LNCAP (cell line): Measurements from ENCODE around the gene CAB39.

ENCODE experiments used
- TF ChIP-seq, protein P1 (sequence below): fragments of 450-650 bp; IDR thresholded peaks from 2 replicates; pipeline ENCODE4 v1.5.1; 2017; ENCODE audit warnings: mild to moderate bottlenecking

Gene CAB39

DNA sequence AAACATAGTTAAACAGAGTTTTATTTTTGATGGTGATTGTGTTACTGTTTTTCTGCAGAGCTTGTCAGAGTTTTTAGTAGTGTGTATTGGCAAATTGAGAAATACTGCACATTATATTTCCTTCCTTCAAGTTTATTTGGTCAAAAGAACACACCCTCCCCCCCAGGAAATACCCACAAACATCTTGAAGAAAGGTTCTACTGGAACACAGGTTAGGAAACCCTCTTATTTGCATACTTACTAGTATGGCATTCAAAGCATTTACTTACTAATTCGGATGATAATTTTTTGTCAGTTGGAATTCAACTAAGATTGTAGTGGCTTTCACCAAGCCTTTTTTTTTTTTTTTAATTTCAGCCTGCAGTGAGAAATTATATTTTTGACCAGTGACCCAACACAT, 9.1 kb downstream of the CAB39 start:
- TF ChIP-seq, protein P1, sequence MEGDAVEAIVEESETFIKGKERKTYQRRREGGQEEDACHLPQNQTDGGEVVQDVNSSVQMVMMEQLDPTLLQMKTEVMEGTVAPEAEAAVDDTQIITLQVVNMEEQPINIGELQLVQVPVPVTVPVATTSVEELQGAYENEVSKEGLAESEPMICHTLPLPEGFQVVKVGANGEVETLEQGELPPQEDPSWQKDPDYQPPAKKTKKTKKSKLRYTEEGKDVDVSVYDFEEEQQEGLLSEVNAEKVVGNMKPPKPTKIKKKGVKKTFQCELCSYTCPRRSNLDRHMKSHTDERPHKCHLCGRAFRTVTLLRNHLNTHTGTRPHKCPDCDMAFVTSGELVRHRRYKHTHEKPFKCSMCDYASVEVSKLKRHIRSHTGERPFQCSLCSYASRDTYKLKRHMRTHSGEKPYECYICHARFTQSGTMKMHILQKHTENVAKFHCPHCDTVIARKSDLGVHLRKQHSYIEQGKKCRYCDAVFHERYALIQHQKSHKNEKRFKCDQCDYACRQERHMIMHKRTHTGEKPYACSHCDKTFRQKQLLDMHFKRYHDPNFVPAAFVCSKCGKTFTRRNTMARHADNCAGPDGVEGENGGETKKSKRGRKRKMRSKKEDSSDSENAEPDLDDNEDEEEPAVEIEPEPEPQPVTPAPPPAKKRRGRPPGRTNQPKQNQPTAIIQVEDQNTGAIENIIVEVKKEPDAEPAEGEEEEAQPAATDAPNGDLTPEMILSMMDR, result no peak

DNA sequence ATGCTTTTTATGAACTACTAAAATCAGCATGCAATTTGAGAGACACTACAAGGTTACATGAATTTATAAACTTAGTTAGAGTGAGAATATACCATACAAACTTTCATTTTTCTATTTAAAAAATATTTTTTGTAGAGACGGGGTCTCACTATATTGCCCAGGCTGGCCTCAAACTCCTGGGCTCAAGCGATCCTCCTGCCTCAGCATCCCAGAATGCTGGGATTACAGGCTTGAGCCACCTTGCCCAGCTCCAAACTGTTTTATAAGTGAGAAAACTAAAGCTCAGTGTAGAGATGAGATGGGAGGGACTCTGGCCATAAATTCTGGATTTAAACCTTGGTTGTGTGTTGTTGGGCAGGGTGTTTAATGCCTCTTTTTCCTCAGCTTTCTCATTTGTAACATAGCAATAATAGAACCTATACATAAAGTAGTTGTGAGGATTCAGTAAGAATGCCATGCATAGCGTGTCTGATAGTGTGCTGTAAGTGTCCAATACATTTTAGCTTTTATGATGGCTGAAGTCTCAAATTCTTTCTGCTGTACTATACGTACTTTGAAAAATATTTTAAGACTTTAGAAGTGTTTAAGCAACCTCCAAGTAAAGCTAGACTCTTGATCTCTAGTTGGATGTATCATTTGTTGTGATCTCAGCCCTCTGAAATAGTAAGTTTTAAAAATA, 9.7 kb downstream of the CAB39 start:
- TF ChIP-seq, protein P1, result no peak

DNA sequence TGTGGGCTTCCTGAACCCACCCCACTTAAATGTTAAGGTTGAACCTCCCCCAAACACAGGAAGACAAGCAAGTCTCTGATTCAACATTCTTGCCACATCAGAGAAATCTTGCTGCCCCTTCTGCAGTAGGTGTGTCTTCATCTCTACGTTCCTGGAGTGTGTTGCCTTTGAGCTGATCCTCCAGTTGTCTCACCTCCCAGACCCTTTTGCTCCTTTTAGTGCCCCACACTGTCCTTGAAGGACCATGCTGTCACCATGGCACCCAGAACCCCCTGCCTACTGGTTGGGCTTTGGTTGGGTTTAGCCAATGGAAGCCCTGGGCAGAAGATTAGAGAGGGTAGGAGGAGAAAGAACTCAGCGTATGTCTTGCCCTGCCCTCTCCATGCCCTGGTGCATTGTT, 10.7 kb downstream of the CAB39 start:
- TF ChIP-seq, protein P1, result no peak

DNA sequence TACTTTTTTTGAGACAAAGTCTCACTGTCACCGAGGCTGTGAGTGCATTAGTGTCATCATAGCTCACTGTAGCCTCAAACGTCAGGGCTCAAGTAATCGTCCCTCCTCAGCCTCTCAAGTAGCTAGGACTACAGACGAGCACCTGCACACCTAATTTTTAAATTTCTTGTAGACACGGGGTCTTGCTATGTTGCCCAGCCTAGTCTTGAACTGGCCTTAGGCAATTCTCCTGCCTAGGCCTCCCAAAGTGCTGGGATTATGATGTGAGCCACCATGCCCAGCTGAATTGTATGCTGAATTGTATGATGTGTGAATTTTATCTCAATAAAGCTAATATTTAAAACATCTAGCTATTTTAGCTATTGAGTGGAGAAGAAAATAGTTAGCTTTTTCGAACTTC, 18.9 kb downstream of the CAB39 start:
- TF ChIP-seq, protein P1, result no peak

DNA sequence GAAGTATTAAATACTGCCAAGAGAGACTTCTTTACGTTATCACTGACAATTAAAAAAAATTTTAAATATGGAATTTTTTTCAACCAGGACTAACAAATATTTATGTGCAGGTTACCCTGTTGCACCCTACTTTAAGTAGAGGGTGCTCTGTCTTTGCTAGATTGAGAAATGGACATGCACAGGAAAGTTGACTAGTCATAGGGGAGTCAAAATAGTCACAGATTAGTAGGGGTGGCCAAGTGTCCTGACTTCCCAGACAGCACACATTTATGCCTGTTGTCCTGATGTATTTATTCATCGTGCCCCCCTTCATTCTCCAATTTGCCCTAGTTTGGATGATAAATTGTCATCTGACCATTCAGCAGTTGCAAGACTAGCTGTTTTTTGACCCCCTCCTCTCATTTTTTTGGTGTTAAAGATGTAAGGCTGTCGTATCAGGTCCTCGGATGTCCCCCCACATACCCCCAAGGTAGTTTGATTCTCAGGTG, 20.3 kb downstream of the CAB39 start:
- TF ChIP-seq, protein P1, result no peak

DNA sequence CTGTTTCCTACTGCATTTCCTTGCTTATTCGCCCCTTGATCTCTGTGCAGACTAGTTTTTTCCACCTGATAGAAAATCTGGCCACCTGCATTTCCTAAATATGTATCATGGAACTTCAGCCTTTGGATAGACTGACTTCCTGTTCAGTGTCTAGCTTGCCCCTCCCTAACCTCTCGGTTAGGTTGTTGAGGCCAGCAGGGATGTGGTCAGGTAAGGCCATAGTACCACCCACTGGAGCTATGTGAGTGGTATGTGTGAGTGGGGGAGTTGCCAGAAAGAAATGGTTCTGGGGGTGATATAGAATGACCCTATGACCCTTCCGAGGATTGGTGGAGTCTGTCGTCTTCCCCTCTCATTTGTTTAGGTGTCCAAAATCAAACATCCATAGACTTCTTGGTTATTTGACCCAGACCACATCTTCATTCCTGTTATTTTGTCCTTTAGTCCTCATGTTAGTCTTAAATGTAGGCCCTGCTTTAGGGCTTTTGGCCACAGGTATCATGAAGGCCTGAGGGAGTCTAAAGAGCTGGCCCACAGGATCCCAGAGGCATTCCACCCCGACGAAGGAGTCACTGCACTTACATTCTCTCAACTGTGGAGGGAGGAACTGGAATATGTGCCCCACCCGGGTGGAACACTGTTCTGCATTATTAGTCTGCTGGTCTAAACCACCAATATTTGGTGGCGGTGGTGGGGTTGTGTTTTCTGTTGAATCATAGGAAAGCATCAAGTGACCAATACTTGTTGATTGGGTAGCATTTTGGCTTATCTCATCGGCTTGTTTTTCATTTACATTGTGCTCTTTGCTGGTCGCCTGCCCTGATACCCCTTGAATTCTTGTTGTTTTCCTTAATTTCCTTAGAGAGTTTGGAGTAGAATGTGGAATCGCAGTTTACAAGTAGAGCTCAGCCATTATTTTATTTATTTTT, 21.9 kb downstream of the CAB39 start:
- TF ChIP-seq, protein P1, result no peak

DNA sequence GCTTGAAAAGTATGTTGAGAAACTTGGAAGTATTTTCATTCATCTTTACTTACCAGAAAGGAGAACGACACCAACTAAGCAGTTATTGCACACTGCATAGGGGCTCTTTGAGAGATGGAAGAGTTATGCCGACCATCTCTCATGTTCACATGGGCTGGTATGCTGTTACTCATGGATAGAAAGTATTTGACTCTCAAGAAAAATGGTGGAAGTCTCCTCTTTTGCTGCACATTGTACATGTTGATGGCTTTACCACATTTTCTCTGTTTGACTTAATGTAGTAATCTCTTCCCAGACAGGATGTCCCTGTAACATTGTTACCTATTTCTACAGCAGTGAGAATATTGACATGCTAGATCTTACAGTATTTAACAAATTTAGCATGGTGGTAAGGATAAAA, 23.2 kb downstream of the CAB39 start:
- TF ChIP-seq, protein P1, result no peak
